ENCODE measurements around the gene ZNF428. TPM values are rescaled to one million over a fixed set of nuclear protein-coding genes. Genes with fewer than 3 reads are reported as not detected.

The ZNF428 gene
- total RNA-seq, 4 donors from 2014 or later, result 15.4 to 26.7 (median 20.0) TPM

- no peaks in the 10 kb centered on the region for H3K27me3 ChIP-seq
- no peak overlapping the region for H3K4me3 ChIP-seq
- in situ Hi-C loops (cut with MboI; ENCODE audit: low sequenced_read_pairs in 4 of 4), result no loop called here
- H3K4me1 ChIP-seq, result peaks cover 7 to 13% of the 10 kb centered on the region in 2 donors
- TF ChIP-seq POLR2A (IDR thresholded peaks at IDR 0.05), result no peak
- TF ChIP-seq CTCF (IDR thresholded peaks at IDR 0.05 in 4 of 5, conservative IDR thresholded peaks at IDR 0.05 in 1 of 5), result no peak
- H3K9me3 ChIP-seq, result no peaks in the 10 kb centered on the region
- peaks cover 0 to 8% of the 10 kb centered on the region in 2 donors for H3K36me3 ChIP-seq
- ATAC-seq (no peak), DNase-seq (no peak)
- no peak overlapping the region for H3K27ac ChIP-seq
- intact Hi-C loops (cut with DNase I; ENCODE audit: low total_unique reads), result loop anchor here (5.0 kb wide), 1 partner anchor 47 kb away; the partner anchor contains the start of gene ZNF428
Measured at GRCh38 chr19:43570174-43570791, 49.1 kb downstream of the ZNF428 start.

- ATAC-seq (no peak), DNase-seq (no peak)
- TF ChIP-seq CTCF (IDR thresholded peaks at IDR 0.05 in 4 of 5, conservative IDR thresholded peaks at IDR 0.05 in 1 of 5), result no peak
- H3K4me3 ChIP-seq, result no peak overlapping the region
- peaks cover 0 to 8% of the 10 kb centered on the region in 2 donors for H3K36me3 ChIP-seq
- H3K27me3 ChIP-seq, result no peaks in the 10 kb centered on the region
- peaks cover 4 to 8% of the 10 kb centered on the region in 2 donors for H3K4me1 ChIP-seq
- no peak overlapping the region for H3K27ac ChIP-seq
- intact Hi-C loops (cut with DNase I; ENCODE audit: low total_unique reads) (loop anchor here (5.0 kb wide), 1 partner anchor 48 kb away; the partner anchor contains the start of gene ZNF428), in situ Hi-C loops (cut with MboI; ENCODE audit: low sequenced_read_pairs in 4 of 4) (no loop called here)
- no peaks in the 10 kb centered on the region for H3K9me3 ChIP-seq
Measured at GRCh38 chr19:43569657-43570056, 49.8 kb downstream of the ZNF428 start.

GRCh38 chr19:43564800-43565199 lies 54.6 kb downstream of the ZNF428 start:
- intact Hi-C loops (cut with DNase I; ENCODE audit: low total_unique reads), result no loop called here

GRCh38 chr19:43563816-43564457 lies 55.5 kb downstream of the ZNF428 start:
- no peak overlapping the region for H3K27ac ChIP-seq
- no peaks in the 10 kb centered on the region for H3K27me3 ChIP-seq
- peaks cover 0 to 18% of the 10 kb centered on the region in 2 donors for H3K36me3 ChIP-seq
- in situ Hi-C loops (cut with MboI; ENCODE audit: low sequenced_read_pairs in 4 of 4) (no loop called here), intact Hi-C loops (cut with DNase I; ENCODE audit: low total_unique reads) (no loop called here)
- H3K4me3 ChIP-seq, result no peak overlapping the region
- TF ChIP-seq POLR2A (IDR thresholded peaks at IDR 0.05) (no peak), CTCF (IDR thresholded peaks at IDR 0.05 in 4 of 5, conservative IDR thresholded peaks at IDR 0.05 in 1 of 5) (no peak)
- H3K9me3 ChIP-seq, result no peaks in the 10 kb centered on the region
- peaks cover 6 to 12% of the 10 kb centered on the region in 2 donors for H3K4me1 ChIP-seq
- ATAC-seq, result no peak
- no peak for DNase-seq

More at GRCh38 chr19:43564800-43565199, 54.6 kb downstream of the ZNF428 start:
- peaks cover 6 to 12% of the 10 kb centered on the region in 2 donors for H3K4me1 ChIP-seq
- peaks cover 0 to 15% of the 10 kb centered on the region in 2 donors for H3K36me3 ChIP-seq
- no peak overlapping the region for H3K4me3 ChIP-seq
- in situ Hi-C loops (cut with MboI; ENCODE audit: low sequenced_read_pairs in 4 of 4), result no loop called here
- no peak for DNase-seq
- H3K27ac ChIP-seq, result no peak overlapping the region
- no peak for ATAC-seq
- no peaks in the 10 kb centered on the region for H3K9me3 ChIP-seq
- H3K27me3 ChIP-seq, result no peaks in the 10 kb centered on the region
- TF ChIP-seq CTCF (IDR thresholded peaks at IDR 0.05 in 4 of 5, conservative IDR thresholded peaks at IDR 0.05 in 1 of 5), result no peak
- no peak for TF ChIP-seq POLR2A (IDR thresholded peaks at IDR 0.05)

All from gastrocnemius medialis (tissue), 4 donors.